ENCODE measurements around the gene KRT86.
"Not testable (repeated sequence)": the region's sequence is repeated elsewhere in the genome, so short reads cannot be mapped to it uniquely, and the experiment has no call there.

KRT86 gene

GRCh38 chr12:52342781-52343490, 68.5 kb downstream of the KRT86 start:
- no peak for DNase-seq

GRCh38 chr12:52343550-52343949, 69.1 kb downstream of the KRT86 start:
- no peak for DNase-seq

- no peak for DNase-seq
Measured at GRCh38 chr12:52344111-52344510, 69.7 kb downstream of the KRT86 start.

GRCh38 chr12:52345041-52345440, 70.6 kb downstream of the KRT86 start:
- not testable (repeated sequence) for DNase-seq

- DNase-seq = no peak
Measured at GRCh38 chr12:52346593-52346992, 72.1 kb downstream of the KRT86 start.

- DNase-seq = no peak
Measured at GRCh38 chr12:52347016-52347415, 72.6 kb downstream of the KRT86 start.

GRCh38 chr12:52347551-52348510, 73.4 kb downstream of the KRT86 start:
- no peak for DNase-seq

GRCh38 chr12:52349196-52349595, 74.8 kb downstream of the KRT86 start:
- no peak for DNase-seq

- no peak for DNase-seq
Measured at GRCh38 chr12:52350021-52350620, 75.7 kb downstream of the KRT86 start.

GRCh38 chr12:52350786-52351185, 76.3 kb downstream of the KRT86 start:
- DNase-seq = no peak

GRCh38 chr12:52351196-52352059, 77.0 kb downstream of the KRT86 start:
- no peak for DNase-seq

- DNase-seq = no peak
Measured at GRCh38 chr12:52352951-52353350, 78.5 kb downstream of the KRT86 start.

- no peak for DNase-seq
Measured at GRCh38 chr12:52353766-52354165, 79.3 kb downstream of the KRT86 start.

GRCh38 chr12:52354200-52354599, 79.8 kb downstream of the KRT86 start:
- no peak for DNase-seq

GRCh38 chr12:52355176-52355575, 80.7 kb downstream of the KRT86 start:
- no peak for DNase-seq

- no peak for DNase-seq
Measured at GRCh38 chr12:52356031-52356761, 81.8 kb downstream of the KRT86 start.

- DNase-seq = no peak
Measured at GRCh38 chr12:52356762-52357580, 82.5 kb downstream of the KRT86 start.

Data from cerebellar nuclear complex (tissue), 1 donor.